ENCODE measurements around the gene ARHGAP6.

Gene ARHGAP6

DNA sequence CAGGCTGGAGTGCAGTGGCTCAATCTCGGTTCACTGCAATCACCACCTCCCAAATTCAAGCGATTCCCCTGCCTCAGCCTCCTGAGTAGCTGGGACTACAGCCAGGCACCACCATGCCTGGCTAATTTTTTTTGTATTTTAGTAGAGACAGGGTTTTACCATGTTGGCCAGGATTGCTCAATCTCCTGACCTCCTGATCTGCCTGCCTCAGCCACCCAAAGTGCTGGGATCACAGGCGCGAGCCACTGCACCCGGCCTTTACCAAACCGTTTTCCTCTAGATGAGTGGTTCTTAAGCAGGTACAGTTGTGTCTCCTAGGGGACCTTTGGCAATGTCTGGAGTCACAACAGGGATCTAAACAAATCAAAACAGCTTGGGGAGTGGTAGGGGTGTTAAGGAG is 360.9 kb downstream of the ARHGAP6 start:
- H3K27ac ChIP-seq (ENCODE audit: low read depth, low read length), result no peak overlapping the region
- H2AFZ ChIP-seq (ENCODE audit: low read length, unreplicated experiment), result no peak overlapping the region
- H3K27me3 ChIP-seq (ENCODE audit: insufficient read depth, low read length), result no peaks in the 10 kb centered on the region
- no peaks in the 10 kb centered on the region for H3K36me3 ChIP-seq (ENCODE audit: insufficient read depth, low read length)
- H3K79me2 ChIP-seq (ENCODE audit: control insufficient read depth, insufficient read depth, low read length, unreplicated experiment), result no peaks in the 10 kb centered on the region
- peaks cover 6% of the 10 kb centered on the region for H3K4me1 ChIP-seq (ENCODE audit: control insufficient read depth, insufficient read depth, low read length, unreplicated experiment)
- no peak overlapping the region for H3K4me3 ChIP-seq (ENCODE audit: low read depth, low read length)

DNA sequence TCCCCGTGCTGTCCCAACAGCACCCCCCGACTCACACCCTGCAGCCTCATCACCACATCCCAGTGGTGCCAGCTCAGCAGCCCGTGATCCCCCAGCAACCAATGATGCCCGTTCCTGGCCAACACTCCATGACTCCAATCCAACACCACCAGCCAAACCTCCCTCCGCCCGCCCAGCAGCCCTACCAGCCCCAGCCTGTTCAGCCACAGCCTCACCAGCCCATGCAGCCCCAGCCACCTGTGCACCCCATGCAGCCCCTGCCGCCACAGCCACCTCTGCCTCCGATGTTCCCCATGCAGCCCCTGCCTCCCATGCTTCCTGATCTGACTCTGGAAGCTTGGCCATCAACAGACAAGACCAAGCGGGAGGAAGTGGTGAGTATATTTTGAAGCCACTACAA is 367.1 kb downstream of the ARHGAP6 start:
- Histone ChIP-seq H2AFZ (ENCODE audit: low read length, unreplicated experiment) (no peak overlapping the region), H3K36me3 (ENCODE audit: insufficient read depth, low read length) (no peaks in the 10 kb centered on the region), H3K79me2 (ENCODE audit: control insufficient read depth, insufficient read depth, low read length, unreplicated experiment) (no peaks in the 10 kb centered on the region), H3K27ac (ENCODE audit: low read depth, low read length) (no peak overlapping the region), H3K4me3 (ENCODE audit: low read depth, low read length) (no peak overlapping the region), H3K4me1 (ENCODE audit: control insufficient read depth, insufficient read depth, low read length, unreplicated experiment) (no peaks in the 10 kb centered on the region), H3K27me3 (ENCODE audit: insufficient read depth, low read length) (no peaks in the 10 kb centered on the region)

- no peaks in the 10 kb centered on the region for H3K4me1 ChIP-seq (ENCODE audit: control insufficient read depth, insufficient read depth, low read length, unreplicated experiment)
- H3K27ac ChIP-seq (ENCODE audit: low read depth, low read length), result no peak overlapping the region
- no peaks in the 10 kb centered on the region for H3K27me3 ChIP-seq (ENCODE audit: insufficient read depth, low read length)
- no peak overlapping the region for H2AFZ ChIP-seq (ENCODE audit: low read length, unreplicated experiment)
- no peaks in the 10 kb centered on the region for H3K36me3 ChIP-seq (ENCODE audit: insufficient read depth, low read length)
- no peaks in the 10 kb centered on the region for H3K79me2 ChIP-seq (ENCODE audit: control insufficient read depth, insufficient read depth, low read length, unreplicated experiment)
- no peak overlapping the region for H3K4me3 ChIP-seq (ENCODE audit: low read depth, low read length)
Measured at GRCh38 chrX:11296051-11296450, 369.7 kb downstream of the ARHGAP6 start.

DNA sequence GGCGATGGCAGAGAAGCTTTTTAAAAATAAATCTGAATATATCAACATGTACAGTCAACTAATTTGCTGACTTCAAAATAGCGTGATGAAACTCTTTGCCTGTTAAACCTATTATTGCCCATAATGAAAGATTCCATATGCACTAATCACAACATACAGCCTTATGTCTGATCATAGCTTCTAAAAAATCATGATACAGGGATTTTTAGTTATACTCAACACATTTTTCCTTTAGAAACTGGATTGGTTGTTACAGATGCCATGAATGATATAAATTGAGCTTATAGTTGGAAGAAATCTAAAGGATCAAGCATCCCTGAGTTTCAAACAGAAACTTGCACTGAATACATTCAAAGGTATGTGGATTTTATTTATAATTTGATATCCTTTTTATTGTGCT is 372.6 kb downstream of the ARHGAP6 start, which contains the start of gene AMELX:
Gene AMELX, plus strand, starts transcription at position 301 of the 400 bp plus-strand sequence. CDS start 1,376 bp downstream, outside the sequence.
- Histone ChIP-seq H3K27ac (ENCODE audit: low read depth, low read length) (no peak within 1 kb of the TSS), H2AFZ (ENCODE audit: low read length, unreplicated experiment) (no peak within 1 kb of the TSS), H3K4me3 (ENCODE audit: low read depth, low read length) (no peak within 1 kb of the TSS), H3K27me3 (ENCODE audit: insufficient read depth, low read length) (no peaks in the 10 kb centered on the region), H3K4me1 (ENCODE audit: control insufficient read depth, insufficient read depth, low read length, unreplicated experiment) (no peaks in the 10 kb centered on the region), H3K79me2 (ENCODE audit: control insufficient read depth, insufficient read depth, low read length, unreplicated experiment) (no peaks in the 10 kb centered on the region), H3K36me3 (ENCODE audit: insufficient read depth, low read length) (no peaks in the 10 kb centered on the region)

DNA sequence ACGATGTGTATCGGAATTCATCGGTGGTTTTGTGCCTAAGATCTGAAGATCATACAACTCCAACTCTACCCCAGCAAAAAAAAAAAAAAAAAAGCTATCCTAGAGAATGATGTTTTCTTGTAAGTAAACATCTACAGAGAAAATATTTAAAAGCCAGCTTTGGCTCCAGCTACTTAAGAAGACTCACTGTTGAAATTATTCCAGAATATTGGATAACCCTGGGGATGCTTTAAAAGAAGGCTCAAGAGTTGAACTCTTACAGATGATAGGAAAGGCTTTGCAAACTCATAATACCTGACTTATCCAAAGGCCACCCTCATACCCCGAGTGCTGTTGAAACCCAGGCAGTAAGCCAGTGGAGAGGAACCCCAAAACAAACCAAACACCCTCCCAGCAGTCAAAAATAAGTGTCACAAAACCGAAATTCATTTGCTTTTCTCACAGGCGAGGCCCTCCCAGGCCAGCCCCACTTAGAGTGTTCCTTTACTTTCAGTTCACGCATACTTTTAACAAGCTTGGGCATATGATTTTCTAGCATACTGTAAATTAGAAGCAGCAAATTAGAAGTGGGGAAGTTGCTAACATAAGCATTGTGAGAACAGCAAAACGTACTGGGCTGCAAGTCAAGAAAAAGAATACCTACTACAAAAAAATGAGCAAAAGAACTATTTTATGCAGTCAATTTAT is 375.2 kb downstream of the ARHGAP6 start:
- no peak overlapping the region for H3K27ac ChIP-seq (ENCODE audit: low read depth, low read length)

GRCh38 chrX:11287505-11287904 is 378.2 kb downstream of the ARHGAP6 start:
- Histone ChIP-seq H3K36me3 (ENCODE audit: insufficient read depth, low read length) (no peaks in the 10 kb centered on the region), H2AFZ (ENCODE audit: low read length, unreplicated experiment) (no peak overlapping the region), H3K4me1 (ENCODE audit: control insufficient read depth, insufficient read depth, low read length, unreplicated experiment) (peaks cover 3% of the 10 kb centered on the region), H3K27me3 (ENCODE audit: insufficient read depth, low read length) (no peaks in the 10 kb centered on the region), H3K27ac (ENCODE audit: low read depth, low read length) (no peak overlapping the region), H3K79me2 (ENCODE audit: control insufficient read depth, insufficient read depth, low read length, unreplicated experiment) (no peaks in the 10 kb centered on the region), H3K4me3 (ENCODE audit: low read depth, low read length) (no peak overlapping the region)

More for the DNA sequence above, 375.2 kb downstream of the ARHGAP6 start:
- no peaks in the 10 kb centered on the region for H3K36me3 ChIP-seq (ENCODE audit: insufficient read depth, low read length)
- H3K27me3 ChIP-seq (ENCODE audit: insufficient read depth, low read length), result no peaks in the 10 kb centered on the region
- H3K4me1 ChIP-seq (ENCODE audit: control insufficient read depth, insufficient read depth, low read length, unreplicated experiment), result peaks cover 3% of the 10 kb centered on the region
- H3K79me2 ChIP-seq (ENCODE audit: control insufficient read depth, insufficient read depth, low read length, unreplicated experiment), result no peaks in the 10 kb centered on the region
- H2AFZ ChIP-seq (ENCODE audit: low read length, unreplicated experiment), result no peak overlapping the region
- no peak overlapping the region for H3K4me3 ChIP-seq (ENCODE audit: low read depth, low read length)

DNA sequence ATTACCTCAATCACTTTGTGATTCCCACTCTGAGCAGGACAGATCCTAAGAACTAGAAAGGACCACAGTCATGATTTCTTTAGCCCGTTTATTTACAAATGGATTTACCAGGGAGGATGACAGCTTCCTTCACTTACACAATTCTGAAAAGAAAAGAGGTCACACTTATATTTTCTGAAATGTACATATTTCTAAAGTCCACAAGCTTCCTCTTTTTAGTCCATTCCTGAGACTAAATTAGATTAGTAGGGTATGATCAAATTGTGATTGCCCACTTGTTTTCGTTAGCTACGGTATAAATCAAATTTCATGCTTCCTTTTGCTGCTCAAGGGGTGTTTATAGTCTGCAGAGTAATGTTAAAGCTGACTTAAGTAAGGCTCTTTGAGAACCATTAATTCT is 380.1 kb downstream of the ARHGAP6 start:
- H2AFZ ChIP-seq (ENCODE audit: low read length, unreplicated experiment), result no peak overlapping the region
- peaks cover 3% of the 10 kb centered on the region for H3K4me1 ChIP-seq (ENCODE audit: control insufficient read depth, insufficient read depth, low read length, unreplicated experiment)
- H3K36me3 ChIP-seq (ENCODE audit: insufficient read depth, low read length), result no peaks in the 10 kb centered on the region
- H3K27ac ChIP-seq (ENCODE audit: low read depth, low read length), result no peak overlapping the region
- no peaks in the 10 kb centered on the region for H3K27me3 ChIP-seq (ENCODE audit: insufficient read depth, low read length)
- H3K79me2 ChIP-seq (ENCODE audit: control insufficient read depth, insufficient read depth, low read length, unreplicated experiment), result no peaks in the 10 kb centered on the region
- no peak overlapping the region for H3K4me3 ChIP-seq (ENCODE audit: low read depth, low read length)

DNA sequence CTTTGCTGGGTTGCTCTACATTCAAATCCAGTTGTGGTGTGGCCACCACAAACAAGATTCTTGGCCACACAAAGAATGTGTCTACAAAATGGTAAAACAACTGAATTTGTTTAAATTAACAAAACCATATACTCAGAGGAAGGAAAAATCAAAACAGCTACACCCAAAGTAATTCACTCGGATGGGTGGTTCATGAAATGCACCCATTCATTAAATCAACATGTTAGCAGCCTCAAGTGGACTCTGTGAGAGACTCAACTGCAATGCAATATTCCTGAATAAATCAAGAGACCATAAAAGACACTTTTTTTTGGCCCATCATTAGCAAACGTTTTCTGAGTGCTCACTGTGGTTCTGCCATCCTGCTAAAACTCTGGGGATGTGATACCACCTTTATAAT is 383.7 kb downstream of the ARHGAP6 start:
- Histone ChIP-seq H3K4me3 (ENCODE audit: low read depth, low read length) (no peak overlapping the region), H3K27ac (ENCODE audit: low read depth, low read length) (no peak overlapping the region), H2AFZ (ENCODE audit: low read length, unreplicated experiment) (no peak overlapping the region), H3K4me1 (ENCODE audit: control insufficient read depth, insufficient read depth, low read length, unreplicated experiment) (no peaks in the 10 kb centered on the region), H3K27me3 (ENCODE audit: insufficient read depth, low read length) (no peaks in the 10 kb centered on the region), H3K36me3 (ENCODE audit: insufficient read depth, low read length) (no peaks in the 10 kb centered on the region), H3K79me2 (ENCODE audit: control insufficient read depth, insufficient read depth, low read length, unreplicated experiment) (no peaks in the 10 kb centered on the region)

- Histone ChIP-seq H3K4me3 (ENCODE audit: low read depth, low read length) (no peak overlapping the region), H3K27ac (ENCODE audit: low read depth, low read length) (no peak overlapping the region)
Measured at GRCh38 chrX:11273544-11273943, 392.2 kb downstream of the ARHGAP6 start.

GRCh38 chrX:11272863-11273262 is 392.9 kb downstream of the ARHGAP6 start:
- Histone ChIP-seq H3K27me3 (ENCODE audit: insufficient read depth, low read length) (no peaks in the 10 kb centered on the region), H3K4me1 (ENCODE audit: control insufficient read depth, insufficient read depth, low read length, unreplicated experiment) (peaks cover 38% of the 10 kb centered on the region), H3K4me3 (ENCODE audit: low read depth, low read length) (no peak overlapping the region), H3K27ac (ENCODE audit: low read depth, low read length) (no peak overlapping the region), H3K79me2 (ENCODE audit: control insufficient read depth, insufficient read depth, low read length, unreplicated experiment) (no peaks in the 10 kb centered on the region), H3K36me3 (ENCODE audit: insufficient read depth, low read length) (no peaks in the 10 kb centered on the region), H2AFZ (ENCODE audit: low read length, unreplicated experiment) (no peak overlapping the region)

More at GRCh38 chrX:11273544-11273943, 392.2 kb downstream of the ARHGAP6 start:
- H3K4me1 ChIP-seq (ENCODE audit: control insufficient read depth, insufficient read depth, low read length, unreplicated experiment), result peaks cover 35% of the 10 kb centered on the region
- no peak overlapping the region for H2AFZ ChIP-seq (ENCODE audit: low read length, unreplicated experiment)
- H3K79me2 ChIP-seq (ENCODE audit: control insufficient read depth, insufficient read depth, low read length, unreplicated experiment), result no peaks in the 10 kb centered on the region
- H3K27me3 ChIP-seq (ENCODE audit: insufficient read depth, low read length), result no peaks in the 10 kb centered on the region
- no peaks in the 10 kb centered on the region for H3K36me3 ChIP-seq (ENCODE audit: insufficient read depth, low read length)

DNA sequence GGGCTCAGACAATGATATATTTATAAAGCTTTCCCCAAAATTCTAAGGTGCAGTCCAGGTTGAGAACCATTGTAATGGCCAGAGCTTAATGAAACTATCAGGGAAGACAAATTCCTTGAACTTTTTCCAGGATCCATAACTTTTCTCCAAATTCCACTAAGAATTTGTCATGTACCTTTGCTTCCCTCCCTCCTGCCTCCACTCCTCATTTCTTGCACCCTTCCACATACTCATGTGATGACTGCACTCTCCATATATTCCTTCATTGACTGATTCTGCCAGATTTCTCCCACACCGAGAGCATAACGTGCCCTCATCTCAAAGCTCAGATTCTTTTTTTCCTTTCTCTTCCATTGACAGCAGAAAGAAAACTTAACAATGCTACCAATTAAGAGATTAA is 393.4 kb downstream of the ARHGAP6 start:
- Histone ChIP-seq H3K4me1 (ENCODE audit: control insufficient read depth, insufficient read depth, low read length, unreplicated experiment) (peaks cover 44% of the 10 kb centered on the region), H2AFZ (ENCODE audit: low read length, unreplicated experiment) (no peak overlapping the region), H3K27ac (ENCODE audit: low read depth, low read length) (no peak overlapping the region)

More for the DNA sequence above, 393.4 kb downstream of the ARHGAP6 start:
- no peak overlapping the region for H3K4me3 ChIP-seq (ENCODE audit: low read depth, low read length)
- no peaks in the 10 kb centered on the region for H3K27me3 ChIP-seq (ENCODE audit: insufficient read depth, low read length)
- H3K79me2 ChIP-seq (ENCODE audit: control insufficient read depth, insufficient read depth, low read length, unreplicated experiment), result no peaks in the 10 kb centered on the region
- H3K36me3 ChIP-seq (ENCODE audit: insufficient read depth, low read length), result no peaks in the 10 kb centered on the region
